ENCODE measurements around the gene HOMER3.

HOMER3 gene

DNA sequence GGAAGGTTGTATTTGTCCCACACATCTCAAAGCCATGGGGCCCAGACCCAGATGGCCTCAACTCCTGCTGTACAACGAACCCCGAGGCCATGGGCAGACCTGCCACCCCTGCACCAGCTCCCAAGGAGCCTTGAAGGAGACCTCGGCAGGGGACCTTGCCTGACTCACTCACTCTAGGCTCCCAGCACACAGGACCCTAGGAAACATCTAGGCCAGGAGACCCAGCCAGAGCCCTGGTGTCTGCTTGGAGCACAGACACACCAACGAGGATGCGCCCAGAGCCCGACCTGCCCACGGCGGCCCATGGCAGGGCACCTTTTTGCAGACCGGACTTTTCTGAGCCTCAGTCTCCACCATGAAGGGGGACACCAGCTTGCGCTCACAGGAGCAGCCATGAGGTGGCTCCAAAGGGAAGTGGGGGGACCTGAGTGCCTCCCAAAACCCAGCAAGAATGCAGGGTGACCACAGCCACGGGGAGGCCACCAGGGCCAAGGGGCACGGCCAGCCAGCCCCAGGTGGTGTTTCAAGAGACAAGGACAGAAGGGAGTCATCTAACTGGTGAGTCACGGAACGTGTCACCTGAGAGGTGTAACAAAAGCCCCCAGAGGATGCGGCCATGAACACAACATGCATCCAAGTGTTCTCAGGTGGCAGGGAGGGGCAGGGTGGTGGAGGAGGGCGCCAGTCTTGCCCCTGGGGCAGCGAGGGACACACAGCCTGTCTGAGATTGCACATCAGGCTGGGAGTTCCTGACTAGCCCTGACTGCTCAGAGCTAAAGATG lies 40.1 kb downstream of the HOMER3 start:
- no peak for DNase-seq

GRCh38 chr19:18899624-18900560 lies 41.1 kb downstream of the HOMER3 start:
- no peak for DNase-seq

DNA sequence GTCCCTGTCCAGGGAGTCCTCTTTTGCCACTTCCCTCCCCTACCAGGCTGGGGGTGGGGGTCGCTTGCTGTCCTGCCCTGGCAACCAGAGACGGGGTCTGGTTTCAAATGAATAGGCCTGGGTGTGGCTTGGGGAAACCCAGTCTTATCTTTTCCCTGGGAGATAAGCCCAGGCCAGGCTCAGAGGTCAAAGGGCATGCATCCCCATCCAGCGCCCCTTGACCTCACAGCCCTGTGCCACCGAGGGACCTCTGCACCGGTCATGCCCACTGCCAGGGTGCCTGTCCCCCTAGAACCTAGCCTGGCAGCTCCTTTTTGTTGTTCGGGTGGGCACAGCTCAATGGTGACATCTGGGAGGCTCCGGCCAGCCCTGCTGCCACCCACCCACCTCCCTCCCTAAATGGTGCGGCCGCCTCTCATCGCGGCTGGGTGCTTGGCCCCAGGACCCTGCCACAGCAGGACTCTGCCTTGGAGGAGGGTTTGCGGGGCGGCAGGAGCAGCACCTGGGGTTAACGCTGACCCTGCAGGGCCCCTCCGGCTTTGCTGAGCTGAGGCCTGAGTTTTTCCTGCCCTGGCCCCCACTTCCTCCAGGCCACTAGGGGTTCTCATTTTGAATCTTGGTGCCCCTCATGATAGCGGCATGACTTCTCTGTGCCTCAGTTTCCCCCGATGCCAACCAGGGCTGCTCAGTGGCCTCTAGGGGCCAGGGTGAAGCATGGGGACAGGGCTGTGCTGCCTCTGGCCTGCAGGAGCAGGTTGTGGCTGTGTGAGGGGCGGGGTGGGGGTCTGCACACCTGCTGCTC lies 42.2 kb downstream of the HOMER3 start:
- DNase-seq, result no peak

- no peak for DNase-seq
Observed at GRCh38 chr19:18898081-18898606, 42.9 kb downstream of the HOMER3 start.

DNA sequence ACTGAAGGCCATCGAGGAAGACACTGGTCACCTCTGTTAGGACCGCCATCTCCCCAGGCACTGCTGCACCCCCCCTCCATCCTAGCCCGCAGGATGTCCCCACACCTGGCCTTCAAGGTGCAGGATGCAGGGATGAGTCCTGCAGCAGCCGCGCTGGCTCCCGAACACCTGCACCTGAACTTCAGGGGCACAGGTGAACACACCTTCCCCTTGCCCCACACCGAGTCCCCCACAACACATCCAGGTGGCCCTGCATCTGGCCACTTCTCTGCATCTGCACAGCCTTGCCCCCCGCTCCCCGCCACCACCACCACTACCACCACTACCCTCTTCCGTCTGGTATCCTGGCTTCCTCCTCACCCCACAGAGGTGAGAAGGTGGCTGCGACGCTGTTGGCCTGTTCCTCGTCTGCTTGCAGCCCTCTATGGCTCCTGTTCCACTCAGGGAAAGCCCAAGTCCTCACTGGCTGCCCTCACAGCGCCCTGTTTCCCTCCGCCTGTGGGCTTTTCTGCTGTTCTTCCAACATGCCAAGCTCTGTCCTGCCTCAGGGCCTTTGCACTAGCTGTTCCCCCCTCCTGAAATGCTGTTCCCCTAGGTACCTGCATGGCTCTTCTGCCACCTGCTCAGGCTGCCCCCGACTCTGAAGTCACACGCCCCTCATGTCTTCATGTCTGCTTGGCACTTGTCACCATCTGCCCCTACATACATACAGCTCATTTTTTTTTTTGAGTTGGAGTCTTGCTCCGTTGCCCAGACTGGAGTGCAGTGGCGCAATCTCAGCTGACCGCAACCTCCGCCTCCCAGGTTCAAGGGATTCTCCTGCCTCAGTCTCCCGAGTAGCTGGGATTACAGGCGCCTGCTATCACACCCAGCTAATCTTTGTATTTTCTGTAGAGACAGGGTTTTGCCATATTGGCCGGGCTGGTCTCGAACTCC lies 43.7 kb downstream of the HOMER3 start:
- DNase-seq, result no peak

- peak in 1 of 2 experiments; percentile 31 for DNase-seq
Observed at GRCh38 chr19:18896421-18896841, 44.6 kb downstream of the HOMER3 start.

GRCh38 chr19:18895824-18896341 lies 45.1 kb downstream of the HOMER3 start, which contains the start of gene CERS1:
Gene CERS1 (minus strand): TSS chr19:18896158. CDS start chr19:18896072, 86 bp downstream.
- DNase-seq, result peak in 1 of 2 experiments; percentile 69

GRCh38 chr19:18895038-18895823 lies 45.8 kb downstream of the HOMER3 start:
- DNase-seq, result no peak

DNA sequence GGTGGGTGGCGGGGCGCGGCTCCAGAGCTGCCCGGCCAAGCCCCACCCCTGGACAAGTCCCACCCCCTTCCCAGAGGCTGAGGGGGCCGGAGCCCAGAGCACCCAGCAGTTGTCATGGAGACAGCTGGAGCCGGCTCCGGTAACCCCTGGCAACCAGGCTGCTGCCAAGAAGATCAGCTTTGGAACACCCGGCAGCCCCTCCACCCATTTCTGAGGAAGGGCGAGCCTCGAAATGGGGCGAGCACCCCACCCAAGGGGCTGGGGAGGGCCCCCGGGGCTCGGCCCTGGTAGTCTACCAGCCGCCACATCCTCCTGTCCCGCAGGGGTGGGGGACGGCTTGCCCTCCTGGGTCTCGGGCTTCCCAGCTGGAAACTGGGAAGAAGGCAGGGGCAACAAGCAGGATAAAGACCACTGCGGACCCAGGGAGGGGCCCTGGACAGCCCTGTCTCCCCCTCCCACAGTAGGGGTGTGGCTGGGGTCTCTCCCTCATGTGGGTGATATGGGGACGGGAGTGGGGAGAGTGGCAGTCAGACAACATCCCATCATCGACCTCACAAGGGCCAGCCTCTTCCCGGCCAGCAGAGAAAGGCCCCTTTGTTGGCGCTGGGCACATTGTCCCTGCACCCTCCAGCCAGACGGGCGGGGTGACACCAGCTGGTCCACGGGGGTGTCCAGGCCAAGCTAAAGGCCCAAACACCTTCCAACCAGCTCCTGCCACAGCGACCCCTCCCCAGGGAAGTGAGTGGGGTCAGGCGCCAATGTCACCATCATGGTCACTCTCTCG lies 46.6 kb downstream of the HOMER3 start:
- DNase-seq, result peak; percentile 86 to 93

DNA sequence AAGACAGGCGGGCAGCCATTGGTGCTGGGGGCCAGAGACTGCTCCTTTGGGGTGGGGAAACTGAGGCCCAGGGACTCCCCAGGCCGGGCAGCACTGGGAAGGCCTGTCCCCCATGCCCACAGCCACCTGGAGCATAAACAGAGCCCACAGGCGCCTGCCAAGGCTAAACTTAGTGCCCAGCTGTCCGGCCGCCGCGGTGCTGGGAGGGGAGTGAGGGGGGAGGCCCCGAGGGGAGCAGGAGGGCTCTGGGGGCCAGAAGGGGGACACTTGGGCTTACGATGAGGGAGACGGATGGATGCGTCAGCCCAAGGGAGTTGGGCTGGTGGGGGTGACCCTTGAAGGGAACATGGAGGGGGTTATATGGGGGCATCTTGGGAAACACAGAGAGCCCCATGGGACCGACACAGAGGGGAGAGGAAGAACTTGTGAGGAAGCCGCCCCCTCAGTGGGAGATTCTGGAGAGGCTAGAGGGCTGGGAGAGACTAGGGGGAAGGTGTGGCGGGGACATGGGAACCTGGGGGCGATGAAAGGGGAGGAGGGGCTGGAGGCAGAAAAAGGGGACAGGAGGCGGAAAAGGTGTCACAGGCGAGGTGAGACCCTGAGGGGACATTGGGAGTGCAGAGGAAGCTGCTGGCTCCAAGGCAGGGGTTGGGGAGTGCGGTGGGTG lies 47.3 kb downstream of the HOMER3 start:
- no peak for DNase-seq

DNA sequence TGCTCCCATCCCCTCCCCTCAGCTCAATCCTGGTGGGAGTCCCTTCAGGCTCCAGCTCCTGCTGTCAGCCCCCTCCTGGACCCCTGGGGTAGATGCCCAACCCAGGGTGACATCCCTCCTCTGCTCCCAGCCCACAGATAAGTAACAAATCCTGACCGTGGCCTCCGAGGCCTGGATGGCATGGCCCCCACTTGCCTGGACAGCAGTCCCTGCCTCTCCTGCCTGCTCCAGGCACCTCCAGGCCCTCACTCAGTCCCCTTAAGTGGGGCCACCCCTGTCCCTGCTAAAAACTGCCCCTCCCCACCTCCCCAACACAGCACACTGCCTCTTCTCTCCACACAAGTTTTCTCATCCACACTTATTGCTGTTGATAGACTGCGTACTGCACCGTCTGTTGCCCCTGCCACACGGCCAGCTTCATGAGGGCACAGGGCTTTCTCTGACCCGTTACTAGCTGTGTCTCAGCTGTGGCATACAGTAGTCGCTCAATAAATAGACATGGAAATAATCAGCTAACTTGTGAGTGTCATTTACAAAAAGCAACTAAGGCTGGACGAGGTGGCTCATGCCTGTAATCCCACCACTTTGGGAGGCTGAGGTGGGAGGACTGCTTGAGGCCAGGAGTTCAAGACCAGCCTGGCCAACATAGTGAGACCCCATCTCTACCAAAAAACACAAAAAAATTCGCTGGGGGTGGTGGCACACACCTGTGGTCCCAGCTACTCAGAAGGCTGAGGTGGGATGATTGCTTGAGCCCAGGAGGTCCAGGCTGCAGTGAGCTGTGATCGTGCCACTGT lies 50.9 kb downstream of the HOMER3 start:
- DNase-seq, result no peak

DNA sequence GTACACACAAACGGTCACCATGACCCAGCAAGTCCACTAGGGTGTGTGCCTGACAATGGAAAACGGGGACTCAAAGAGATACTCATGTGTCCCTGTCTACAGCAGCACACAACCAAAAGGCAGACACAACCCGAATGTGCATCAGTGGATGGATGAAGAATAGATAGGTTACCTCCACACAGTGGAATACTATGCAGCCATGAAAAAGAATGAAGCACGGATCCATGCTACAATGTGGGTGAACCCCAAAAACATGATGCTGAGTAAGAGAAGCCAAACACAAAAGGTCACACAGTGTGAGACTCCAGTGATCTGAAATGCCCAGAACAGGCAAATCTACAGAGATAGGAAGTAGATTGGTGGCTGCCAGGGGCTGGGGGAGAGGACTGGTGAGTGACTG lies 54.0 kb downstream of the HOMER3 start:
- no peak for DNase-seq

GRCh38 chr19:18883526-18884304 lies 57.3 kb downstream of the HOMER3 start:
- DNase-seq, result no peak

DNA sequence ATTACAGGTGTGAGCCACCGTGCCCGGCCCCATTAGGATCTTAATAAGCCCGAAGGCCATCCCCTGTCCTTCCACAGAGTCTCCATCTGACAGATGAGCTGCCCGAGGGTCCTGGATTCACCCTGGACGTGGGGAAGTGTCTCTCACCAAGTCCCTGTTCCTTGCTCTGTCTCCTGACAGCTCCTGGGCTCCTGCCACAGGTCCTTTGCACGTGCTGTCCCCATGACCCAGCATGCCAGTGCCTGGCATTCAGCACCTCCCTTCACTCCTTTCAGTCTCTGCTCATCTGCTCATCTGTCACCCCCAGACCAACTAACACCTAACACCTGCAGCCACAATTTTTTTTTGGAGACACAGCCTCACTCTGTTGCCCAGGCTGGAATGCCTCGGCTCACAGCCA lies 59.5 kb downstream of the HOMER3 start:
- no peak for DNase-seq

- no peak for DNase-seq
Observed at GRCh38 chr19:18879579-18880373, 61.2 kb downstream of the HOMER3 start.
